ENCODE measurements around the gene NAB2. TPM values are rescaled to one million over a fixed set of nuclear protein-coding genes. Genes with fewer than 3 reads are reported as not detected.

NAB2 gene
- total and polyA plus RNA-seq, 9 of the 15 experiments (the other 6 are each of a cell fraction or from before 2014, with no cell fraction given) = 0.45 to 40.9 (median 20.4) TPM

- CTCF ChIA-PET (ENCODE audit: low intra/inter-chr PET ratio) = no interaction called here
Observed at GRCh38 chr12:57066245-57066644, 22.7 kb upstream of the NAB2 start.

More at GRCh38 chr12:57066245-57066644, 22.7 kb upstream of the NAB2 start:
- FAIRE-seq = no peak
- H3K9me1 ChIP-seq (ENCODE audit: control insufficient read depth, insufficient read depth, low read length) = no peaks in the 10 kb centered on the region
- no peaks in the 10 kb centered on the region for H3K9me3 ChIP-seq (replicated peaks; ENCODE audit: control insufficient read depth, insufficient read depth, low read depth, low read length)
- H3K79me2 ChIP-seq (ENCODE audit: control insufficient read depth, insufficient read depth, low read length) = peaks cover 3% of the 10 kb centered on the region; the same call in 1 of the 3 replicates
- H2AFZ ChIP-seq (ENCODE audit: low read depth, low read length) = no peak overlapping the region
- DNase-seq (ENCODE audit: extremely low read depth in 1 of 4, low spot score in 3 of 4) = no peak
- H3K27ac ChIP-seq (ENCODE audit: extremely low read depth, low read depth, low read length) = no peak overlapping the region
- no peak overlapping the region for H3K4me2 ChIP-seq (ENCODE audit: insufficient read depth, low read length)
- in situ Hi-C loops (cut with MboI) (loop anchor here (5.0 to 10.0 kb wide), 3 partner anchors 46 to 311 kb away; partner anchors contain the start of genes PRIM1 and STAT6), intact Hi-C loops (cut with micrococcal nuclease) (no loop called here)
- TF ChIP-seq ZNF699 (CRISPR knock-in tag; IDR thresholded peaks at IDR 0.05; ENCODE audit: insufficient replicate concordance) (no peak), DIDO1 (tag; IDR thresholded peaks at IDR 0.05; ENCODE audit: low read depth) (no peak), CSDE1 (IDR thresholded peaks at IDR 0.05) (no peak), DACH1 (IDR thresholded peaks at IDR 0.05; ENCODE audit: partially characterized antibody) (no peak), PML (IDR thresholded peaks at IDR 0.05; ENCODE audit: low read length) (no peak), KLF16 (IDR thresholded peaks at IDR 0.05) (no peak), POLR2H (tag; IDR thresholded peaks at IDR 0.05; ENCODE audit: low read depth) (no peak), ZNF707 (CRISPR knock-in tag; conservative IDR thresholded peaks at IDR 0.05) (no peak), RBM17 (IDR thresholded peaks at IDR 0.05; ENCODE audit: borderline replicate concordance, low read depth, low read length) (no peak), ZFPM2 (CRISPR knock-in tag; IDR thresholded peaks at IDR 0.05) (no peak), BHLHE40 (IDR thresholded peaks at IDR 0.05; ENCODE audit: low read length) (no peak), ZNF253 (CRISPR knock-in tag; conservative IDR thresholded peaks at IDR 0.05) (no peak), ZFP36 (IDR thresholded peaks at IDR 0.05; ENCODE audit: low read depth, low read length, partially characterized antibody) (no peak), NR2C2 (CRISPR knock-in tag; IDR thresholded peaks at IDR 0.05) (no peak), NR2C2 (tag; IDR thresholded peaks at IDR 0.05) (no peak), WHSC1 (IDR thresholded peaks at IDR 0.05; ENCODE audit: low read length) (no peak), E2F3 (CRISPR knock-in tag; IDR thresholded peaks at IDR 0.05) (no peak)
- TF ChIP-seq, protein P1, sequence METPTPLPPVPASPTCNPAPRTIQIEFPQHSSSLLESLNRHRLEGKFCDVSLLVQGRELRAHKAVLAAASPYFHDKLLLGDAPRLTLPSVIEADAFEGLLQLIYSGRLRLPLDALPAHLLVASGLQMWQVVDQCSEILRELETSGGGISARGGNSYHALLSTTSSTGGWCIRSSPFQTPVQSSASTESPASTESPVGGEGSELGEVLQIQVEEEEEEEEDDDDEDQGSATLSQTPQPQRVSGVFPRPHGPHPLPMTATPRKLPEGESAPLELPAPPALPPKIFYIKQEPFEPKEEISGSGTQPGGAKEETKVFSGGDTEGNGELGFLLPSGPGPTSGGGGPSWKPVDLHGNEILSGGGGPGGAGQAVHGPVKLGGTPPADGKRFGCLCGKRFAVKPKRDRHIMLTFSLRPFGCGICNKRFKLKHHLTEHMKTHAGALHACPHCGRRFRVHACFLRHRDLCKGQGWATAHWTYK (CRISPR knock-in tag; IDR thresholded peaks at IDR 0.05) = no peak
- H3K9ac ChIP-seq (ENCODE audit: insufficient read depth in 1 of 2, low read depth in 2 of 2, low read length in 2 of 2) = no peak overlapping the region
- 100% methylated on average over 2 of the region's 2 CpGs for WGBS (ENCODE audit: insufficient coverage, low coverage, missing lambda C conversion rate)
- BruUV-seq (replicated peaks) = no TSS peak
- H4K20me1 ChIP-seq (replicated peaks; ENCODE audit: control insufficient read depth, insufficient read depth, low read length) = no peaks in the 10 kb centered on the region
- peaks cover 0 to 7% of the 10 kb centered on the region in 2 experiments; a peak in 1 of 5 replicates for H3K4me1 ChIP-seq (replicated peaks in 1 of 2; ENCODE audit: control insufficient read depth in 2 of 2, insufficient read depth in 2 of 2, low read length in 2 of 2)
- POLR2A ChIA-PET = interaction anchor here (0.6 to 2.4 kb wide), 4 partner anchors 23 to 161 kb away, joined by 3 to 9 read pairs (median 4); partner anchors contain the start of gene STAT6
- H3K36me3 ChIP-seq (ENCODE audit: control insufficient read depth, insufficient read depth, low read length) = peaks cover 88% of the 10 kb centered on the region
- H3K27me3 ChIP-seq (ENCODE audit: control insufficient read depth in 2 of 2, insufficient read depth in 2 of 2, low read length in 2 of 2) = no peaks in the 10 kb centered on the region
- ATAC-seq = no peak
- H3K4me3 ChIP-seq = no peak overlapping the region

Measured in K562 (cell line).